Measurements from ENCODE around the gene G2E3. TPM values are rescaled to one million over a fixed set of nuclear protein-coding genes. Genes with fewer than 3 reads are reported as not detected.
A peak's percentile ranks its signal among the peaks of the same experiment; 100 is the strongest.

G2E3 gene
- total and polyA plus RNA-seq, 2 of the 13 experiments (the other 11 are each of a cell fraction or from before 2014, with no cell fraction given) = 22.8 to 63.0 TPM

- TF ChIP-seq BCL3 (CRISPR knock-in tag; IDR thresholded peaks at IDR 0.05) (peak; percentile 98), MED8 (CRISPR knock-in tag; IDR thresholded peaks at IDR 0.05; ENCODE audit: insufficient replicate concordance) (peak; percentile 93), ZBTB7A (CRISPR knock-in tag; IDR thresholded peaks at IDR 0.05) (peak; percentile 79), FOXK1 (CRISPR knock-in tag; IDR thresholded peaks at IDR 0.05; ENCODE audit: borderline replicate concordance, low read depth) (peak; percentile 99), ZNF230 (CRISPR knock-in tag; IDR thresholded peaks at IDR 0.05) (peak; percentile 100), GABPA (IDR thresholded peaks at IDR 0.05; ENCODE audit: low read depth, low read length) (peak; percentile 96), GABPA (CRISPR knock-in tag; IDR thresholded peaks at IDR 0.05; ENCODE audit: low read depth) (peak; percentile 98), NBN (conservative IDR thresholded peaks at IDR 0.05) (no peak), AKNA (CRISPR knock-in tag; IDR thresholded peaks at IDR 0.05; ENCODE audit: borderline replicate concordance) (no peak), ZNF768 (CRISPR knock-in tag; IDR thresholded peaks at IDR 0.05) (peak; percentile 92), ZBTB44 (CRISPR knock-in tag; IDR thresholded peaks at IDR 0.05) (peak; percentile 98), GPBP1L1 (CRISPR knock-in tag; IDR thresholded peaks at IDR 0.05) (no peak), TCF7 (IDR thresholded peaks at IDR 0.05; ENCODE audit: low read depth) (no peak), TP53 (CRISPR knock-in tag; conservative IDR thresholded peaks at IDR 0.05) (peak; percentile 89), YEATS4 (CRISPR knock-in tag; IDR thresholded peaks at IDR 0.05; ENCODE audit: borderline replicate concordance) (peak; percentile 100), ZNF737 (CRISPR knock-in tag; IDR thresholded peaks at IDR 0.05; ENCODE audit: borderline replicate concordance) (no peak; the same call in 1 of the 2 replicates), ZMYM2 (CRISPR knock-in tag; IDR thresholded peaks at IDR 0.05) (peak; percentile 93), FOXO1 (CRISPR knock-in tag; IDR thresholded peaks at IDR 0.05) (peak; percentile 91), SALL2 (CRISPR knock-in tag; IDR thresholded peaks at IDR 0.05) (peak; percentile 99), HDAC6 (IDR thresholded peaks at IDR 0.05; ENCODE audit: low read depth, low read length) (no peak; the same call in 1 of the 2 replicates), TAF1 (CRISPR knock-in tag; IDR thresholded peaks at IDR 0.05) (peak; percentile 100), RFXANK (CRISPR knock-in tag; IDR thresholded peaks at IDR 0.05) (peak; percentile 95)
Measured at GRCh38 chr14:30621940-30622830, 63.2 kb downstream of the G2E3 start, which contains the start of gene SCFD1 (continued).
